ENCODE results near the gene TIPARP. TPM values are rescaled to one million over a fixed set of nuclear protein-coding genes. Genes with fewer than 3 reads are reported as not detected.

The TIPARP gene
- total RNA-seq, 1 donor from 2014 or later: 40.6 TPM

DNA sequence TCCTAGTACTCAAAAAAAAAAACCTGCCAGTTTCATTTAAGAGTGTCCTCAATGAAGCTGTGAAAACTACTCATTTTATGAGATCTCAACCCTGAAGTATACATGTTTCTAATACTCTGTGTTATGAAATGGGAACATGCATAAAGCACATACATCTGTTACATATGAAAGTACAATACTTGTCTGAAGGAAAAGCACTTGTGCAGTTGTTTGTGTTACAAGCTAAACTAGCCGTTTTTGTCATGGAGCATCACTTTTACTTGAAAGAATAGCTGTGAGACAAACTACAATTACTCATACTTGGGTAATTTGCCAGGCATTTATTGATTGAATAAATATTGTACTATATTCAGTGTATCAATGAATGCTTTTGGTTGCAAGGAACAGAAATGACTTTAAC lies 72.7 kb downstream of the TIPARP start:
- DNase-seq (ENCODE audit: low read depth): no peak
- no peak overlapping the region for H3K4me3 ChIP-seq (ENCODE audit: low read depth, low read length)
- TF ChIP-seq, protein P1, sequence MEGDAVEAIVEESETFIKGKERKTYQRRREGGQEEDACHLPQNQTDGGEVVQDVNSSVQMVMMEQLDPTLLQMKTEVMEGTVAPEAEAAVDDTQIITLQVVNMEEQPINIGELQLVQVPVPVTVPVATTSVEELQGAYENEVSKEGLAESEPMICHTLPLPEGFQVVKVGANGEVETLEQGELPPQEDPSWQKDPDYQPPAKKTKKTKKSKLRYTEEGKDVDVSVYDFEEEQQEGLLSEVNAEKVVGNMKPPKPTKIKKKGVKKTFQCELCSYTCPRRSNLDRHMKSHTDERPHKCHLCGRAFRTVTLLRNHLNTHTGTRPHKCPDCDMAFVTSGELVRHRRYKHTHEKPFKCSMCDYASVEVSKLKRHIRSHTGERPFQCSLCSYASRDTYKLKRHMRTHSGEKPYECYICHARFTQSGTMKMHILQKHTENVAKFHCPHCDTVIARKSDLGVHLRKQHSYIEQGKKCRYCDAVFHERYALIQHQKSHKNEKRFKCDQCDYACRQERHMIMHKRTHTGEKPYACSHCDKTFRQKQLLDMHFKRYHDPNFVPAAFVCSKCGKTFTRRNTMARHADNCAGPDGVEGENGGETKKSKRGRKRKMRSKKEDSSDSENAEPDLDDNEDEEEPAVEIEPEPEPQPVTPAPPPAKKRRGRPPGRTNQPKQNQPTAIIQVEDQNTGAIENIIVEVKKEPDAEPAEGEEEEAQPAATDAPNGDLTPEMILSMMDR (conservative IDR thresholded peaks at IDR 0.05; ENCODE audit: low read depth, low read length): no peak

DNA sequence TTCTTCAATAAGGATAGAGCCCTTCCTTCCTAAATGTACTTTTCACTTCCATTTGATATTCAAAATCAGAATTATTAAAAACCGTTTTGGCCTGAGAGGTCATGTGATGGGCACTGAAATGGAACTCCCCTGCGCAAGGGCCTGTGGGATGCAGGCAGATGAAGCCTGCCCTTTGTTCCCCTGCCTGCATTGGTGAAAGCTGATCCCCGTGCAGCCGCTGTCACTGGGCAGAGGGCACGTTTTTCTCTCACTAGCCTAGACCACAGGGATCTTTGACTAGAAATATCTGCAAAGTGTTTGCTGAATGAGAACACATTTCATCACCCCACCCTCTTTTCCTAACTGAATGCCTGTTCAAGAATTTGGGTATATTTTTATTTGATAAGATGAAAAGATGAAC lies 74.9 kb downstream of the TIPARP start:
- TF ChIP-seq, protein P1 (conservative IDR thresholded peaks at IDR 0.05; ENCODE audit: low read depth, low read length): no peak
- no peak for DNase-seq (ENCODE audit: low read depth)
- no peak overlapping the region for H3K4me3 ChIP-seq (ENCODE audit: low read depth, low read length)

DNA sequence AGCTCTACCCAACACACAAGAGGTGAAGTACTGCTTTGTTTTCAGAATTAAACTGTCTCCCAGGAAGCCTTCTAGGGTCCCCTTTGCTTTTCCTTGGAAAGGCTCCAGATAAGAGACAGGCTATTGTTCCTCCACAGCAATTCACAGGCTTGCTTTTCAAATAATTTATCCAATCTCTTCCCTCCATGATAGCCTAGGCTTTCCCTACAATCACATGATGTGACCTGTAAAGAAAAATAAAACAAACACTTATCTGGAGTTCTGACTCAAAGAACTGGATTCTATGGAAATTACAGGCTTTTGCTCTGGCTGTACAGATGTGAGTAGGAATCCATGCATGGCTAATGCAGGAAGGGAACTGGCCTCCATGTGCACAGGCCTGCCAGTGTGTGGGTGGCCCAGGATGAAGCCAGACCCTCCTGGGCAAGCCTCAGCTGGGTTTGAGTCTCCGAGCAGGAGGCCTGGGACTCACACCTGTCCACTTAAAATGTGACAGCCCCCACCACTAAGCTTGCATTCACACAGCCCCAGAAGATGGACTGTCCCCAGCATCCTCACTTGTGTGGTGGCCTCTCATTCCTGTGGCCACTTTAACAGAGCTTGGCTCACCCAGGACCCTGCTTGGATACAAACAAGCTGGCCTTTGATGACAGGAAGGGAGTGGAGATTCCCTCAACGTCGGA lies 75.9 kb downstream of the TIPARP start:
- DNase-seq (ENCODE audit: low read depth): no peak
- H3K4me3 ChIP-seq (ENCODE audit: low read depth, low read length): no peak overlapping the region
- TF ChIP-seq, protein P1 (conservative IDR thresholded peaks at IDR 0.05; ENCODE audit: low read depth, low read length): no peak

DNA sequence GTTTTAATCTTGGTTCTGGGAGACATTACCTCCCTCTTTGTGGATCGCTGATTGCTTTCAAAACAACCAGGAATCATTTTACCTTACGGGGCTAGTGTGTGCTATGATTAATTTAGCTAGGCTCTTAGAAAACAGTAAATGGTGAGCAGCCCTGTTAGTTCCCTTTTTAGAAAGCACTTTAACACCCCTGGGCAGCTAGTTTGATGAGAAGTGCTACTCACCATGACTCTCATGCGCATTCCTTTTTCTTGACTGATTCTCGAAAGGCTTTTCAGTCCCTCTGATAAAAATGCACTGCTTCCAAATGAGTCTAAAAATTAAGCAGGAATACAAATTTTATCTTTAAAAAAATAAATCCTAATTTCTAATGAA lies 76.5 kb downstream of the TIPARP start:
- TF ChIP-seq, protein P1 (conservative IDR thresholded peaks at IDR 0.05; ENCODE audit: low read depth, low read length): no peak
- DNase-seq (ENCODE audit: low read depth): no peak
- H3K4me3 ChIP-seq (ENCODE audit: low read depth, low read length): no peak overlapping the region

DNA sequence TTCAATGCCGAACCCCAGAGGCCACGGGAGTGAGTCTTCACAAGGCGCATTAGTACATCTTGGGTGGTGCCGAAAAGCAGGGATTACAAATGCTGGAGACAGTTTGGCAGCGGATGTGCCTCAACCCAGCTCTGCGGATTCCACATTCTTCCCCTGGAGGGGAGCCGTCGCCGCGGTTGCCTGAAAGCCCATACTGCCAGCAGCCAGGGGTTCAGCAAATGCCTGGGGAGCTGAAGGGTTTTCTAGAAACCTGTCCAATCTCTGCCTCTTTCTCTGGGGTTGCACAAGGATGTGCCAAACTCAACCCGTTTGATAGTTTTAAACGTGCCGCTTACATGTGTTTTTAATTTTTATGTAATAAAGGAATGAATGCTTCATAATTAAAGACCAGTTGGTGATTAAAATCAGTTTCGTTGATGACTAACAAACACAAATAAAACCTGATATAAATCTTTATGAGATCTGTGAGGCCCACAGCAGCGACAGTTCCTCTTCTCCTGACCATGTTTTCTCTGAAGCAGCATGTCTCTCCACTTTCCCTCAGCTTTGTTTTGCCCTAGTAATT lies 77.2 kb downstream of the TIPARP start:
- H3K4me3 ChIP-seq (ENCODE audit: low read depth, low read length): no peak overlapping the region
- DNase-seq (ENCODE audit: low read depth): no peak
- TF ChIP-seq, protein P1 (conservative IDR thresholded peaks at IDR 0.05; ENCODE audit: low read depth, low read length): no peak

Other genes starting within 250 kb of the TIPARP start
- gene SSR3, start 119.5 kb upstream of the TIPARP start, total RNA-seq: 171 and 309 TPM in 2 replicates
- 0.06 and 0.43 TPM in 2 replicates for gene LEKR1, start 151.8 kb downstream of the TIPARP start, total RNA-seq

Data from epithelial cell of proximal tubule (primary cell).